ENCODE measurements around the gene RNF225.

The RNF225 gene

GRCh38 chr19:58392945-58393724 is 2.3 kb upstream of the RNF225 start:
- TF ChIP-seq, protein P1, sequence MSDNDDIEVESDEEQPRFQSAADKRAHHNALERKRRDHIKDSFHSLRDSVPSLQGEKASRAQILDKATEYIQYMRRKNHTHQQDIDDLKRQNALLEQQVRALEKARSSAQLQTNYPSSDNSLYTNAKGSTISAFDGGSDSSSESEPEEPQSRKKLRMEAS (IDR thresholded peaks at IDR 0.05), result no peak
- TF ChIP-seq REST (IDR thresholded peaks at IDR 0.05; ENCODE audit: low read depth), result no peak
- TF ChIP-seq CEBPB (IDR thresholded peaks at IDR 0.05), result no peak
- no peak for TF ChIP-seq EGR1 (IDR thresholded peaks at IDR 0.05)

DNA sequence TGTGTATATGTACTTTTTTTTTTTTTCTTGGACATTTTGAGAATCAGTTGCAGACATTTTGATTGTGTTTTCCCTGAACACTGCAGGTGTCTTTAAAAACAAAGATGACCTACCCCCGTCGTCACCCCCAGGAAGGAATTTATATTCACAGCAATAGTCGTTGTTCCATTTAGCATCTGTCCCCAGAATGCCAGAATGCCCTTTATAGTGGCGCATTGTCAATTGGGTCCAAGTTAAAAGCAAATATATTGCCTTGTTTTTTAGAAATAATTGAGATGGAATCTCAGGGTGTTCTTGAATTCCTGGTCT is 1.8 kb upstream of the RNF225 start:
- TF ChIP-seq TAF1 (IDR thresholded peaks at IDR 0.05; ENCODE audit: low read depth), result no peak
- no peak for TF ChIP-seq CEBPB (IDR thresholded peaks at IDR 0.05)

GRCh38 chr19:58394821-58395219 is 636 bp upstream of the RNF225 start:
- TF ChIP-seq, protein P2, sequence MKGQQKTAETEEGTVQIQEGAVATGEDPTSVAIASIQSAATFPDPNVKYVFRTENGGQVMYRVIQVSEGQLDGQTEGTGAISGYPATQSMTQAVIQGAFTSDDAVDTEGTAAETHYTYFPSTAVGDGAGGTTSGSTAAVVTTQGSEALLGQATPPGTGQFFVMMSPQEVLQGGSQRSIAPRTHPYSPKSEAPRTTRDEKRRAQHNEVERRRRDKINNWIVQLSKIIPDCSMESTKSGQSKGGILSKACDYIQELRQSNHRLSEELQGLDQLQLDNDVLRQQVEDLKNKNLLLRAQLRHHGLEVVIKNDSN (IDR thresholded peaks at IDR 0.05), result peak; percentile 12; the same call in 1 of the 2 replicates
- TF ChIP-seq ZBTB7A (IDR thresholded peaks at IDR 0.05; ENCODE audit: low read depth) (no peak), TEAD4 (IDR thresholded peaks at IDR 0.05) (0 out of 2 replicates have a peak, but pooled peaks have one; percentile 44), NFIC (IDR thresholded peaks at IDR 0.05) (peak; percentile 93), CEBPB (IDR thresholded peaks at IDR 0.05) (0 out of 2 replicates have a peak, but pooled peaks have one; percentile 19)

DNA sequence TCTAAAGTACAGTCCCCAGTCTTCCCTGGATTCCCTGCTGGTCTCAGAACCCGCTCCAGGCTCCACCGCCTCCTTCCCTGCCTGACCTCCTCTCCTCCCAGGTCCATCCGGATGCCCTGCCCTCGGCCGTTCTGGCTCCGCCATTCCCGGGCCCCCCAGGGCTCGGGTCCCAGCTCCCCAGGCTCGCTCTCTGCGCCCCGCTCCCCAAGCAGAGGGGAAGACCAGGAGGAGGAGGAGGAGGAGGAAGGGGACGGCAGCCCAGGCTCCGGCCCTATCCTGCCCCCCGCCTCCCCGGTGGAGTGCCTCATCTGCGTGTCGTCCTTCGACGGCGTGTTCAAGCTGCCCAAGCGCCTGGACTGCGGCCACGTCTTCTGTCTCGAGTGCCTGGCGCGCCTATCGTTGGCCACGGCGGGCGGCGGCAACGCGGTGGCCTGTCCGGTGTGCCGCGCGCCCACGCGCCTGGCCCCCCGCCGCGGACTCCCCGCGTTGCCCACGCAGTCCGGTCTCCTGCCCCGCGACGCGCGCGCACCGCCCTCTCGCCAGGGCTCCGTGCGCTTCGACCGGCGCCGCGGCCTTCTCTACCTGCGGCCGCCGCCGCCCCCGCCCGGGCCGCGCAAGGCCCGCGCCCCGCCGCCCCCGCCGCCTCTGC is 647 bp downstream of the RNF225 start:
- no peak for TF ChIP-seq FOXM1 (IDR thresholded peaks at IDR 0.05; ENCODE audit: borderline replicate concordance, low read depth)
- TF ChIP-seq, protein P2 (IDR thresholded peaks at IDR 0.05), result no peak
- TF ChIP-seq REST (IDR thresholded peaks at IDR 0.05; ENCODE audit: low read depth), result no peak
- no peak for TF ChIP-seq TEAD4 (IDR thresholded peaks at IDR 0.05)
- no peak for TF ChIP-seq TCF12 (IDR thresholded peaks at IDR 0.05; ENCODE audit: low read depth)
- no peak for TF ChIP-seq ZBTB7A (IDR thresholded peaks at IDR 0.05; ENCODE audit: low read depth)
- TF ChIP-seq NFIC (IDR thresholded peaks at IDR 0.05), result no peak
- TF ChIP-seq EGR1 (IDR thresholded peaks at IDR 0.05), result no peak
- no peak for TF ChIP-seq CREB1 (IDR thresholded peaks at IDR 0.05; ENCODE audit: low read depth)

DNA sequence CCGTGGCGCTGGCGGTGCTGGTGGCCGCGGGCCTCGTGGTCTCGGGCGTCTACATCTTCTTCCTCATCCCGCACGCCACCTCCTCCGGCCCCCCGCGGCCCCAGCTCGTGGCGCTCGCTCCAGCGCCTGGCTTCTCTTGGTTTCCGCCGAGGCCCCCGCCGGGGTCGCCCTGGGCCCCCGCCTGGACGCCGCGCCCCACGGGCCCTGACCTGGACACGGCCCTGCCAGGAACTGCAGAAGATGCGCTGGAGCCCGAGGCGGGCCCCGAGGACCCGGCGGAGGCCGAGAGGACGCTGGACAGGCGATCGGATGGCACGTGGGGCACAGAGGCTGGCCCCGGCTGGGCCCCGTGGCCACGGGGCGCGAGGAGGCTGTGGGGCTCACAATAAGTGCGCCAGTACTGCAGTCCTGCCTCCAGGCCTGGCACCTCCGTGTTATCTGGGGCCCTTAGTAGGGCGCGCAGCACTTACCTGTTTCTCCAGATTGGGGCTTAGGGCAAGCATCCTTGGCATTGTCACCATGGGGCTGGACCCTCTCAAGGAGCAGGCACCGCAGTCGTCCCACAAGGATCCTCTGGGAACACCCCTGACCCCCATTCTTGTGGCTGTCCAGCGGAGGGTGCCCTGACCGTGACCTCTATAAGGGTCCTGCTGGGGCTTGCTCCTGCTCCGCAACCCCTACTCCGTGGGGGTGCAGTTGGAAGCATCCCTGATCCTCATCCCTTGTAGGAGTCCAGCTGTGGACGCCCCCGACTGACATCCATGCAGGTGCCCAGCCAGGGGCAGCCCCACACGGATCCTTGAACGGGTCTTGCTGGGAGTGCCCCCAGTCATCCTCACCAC is 1.5 kb downstream of the RNF225 start:
- no peak for TF ChIP-seq CREB1 (IDR thresholded peaks at IDR 0.05; ENCODE audit: low read depth)
- TF ChIP-seq REST (IDR thresholded peaks at IDR 0.05; ENCODE audit: low read depth), result no peak
- no peak for TF ChIP-seq NFIC (IDR thresholded peaks at IDR 0.05)
- no peak for TF ChIP-seq TAF1 (IDR thresholded peaks at IDR 0.05; ENCODE audit: low read depth)
- TF ChIP-seq TCF12 (IDR thresholded peaks at IDR 0.05; ENCODE audit: low read depth), result no peak
- TF ChIP-seq RAD21 (IDR thresholded peaks at IDR 0.05; ENCODE audit: low read depth), result no peak
- no peak for TF ChIP-seq YY1 (IDR thresholded peaks at IDR 0.05; ENCODE audit: low read depth)
- TF ChIP-seq, protein P2 (IDR thresholded peaks at IDR 0.05), result no peak
- TF ChIP-seq CEBPB (IDR thresholded peaks at IDR 0.05), result no peak
- TF ChIP-seq ZBTB7A (IDR thresholded peaks at IDR 0.05; ENCODE audit: low read depth), result no peak

Measured in Ishikawa (cell line).